SK-N-DZ (cell line): ENCODE measurements around the gene RBM18.

Source experiments
- DNase-seq: peaks from one replicate; pipeline ENCODE4 v3.0.0-alpha.2; 2015; ENCODE audit warnings: low spot score

RBM18 gene

GRCh38 chr9:122204491-122204890 lies 60.1 kb downstream of the RBM18 start:
- DNase-seq, result no peak

DNA sequence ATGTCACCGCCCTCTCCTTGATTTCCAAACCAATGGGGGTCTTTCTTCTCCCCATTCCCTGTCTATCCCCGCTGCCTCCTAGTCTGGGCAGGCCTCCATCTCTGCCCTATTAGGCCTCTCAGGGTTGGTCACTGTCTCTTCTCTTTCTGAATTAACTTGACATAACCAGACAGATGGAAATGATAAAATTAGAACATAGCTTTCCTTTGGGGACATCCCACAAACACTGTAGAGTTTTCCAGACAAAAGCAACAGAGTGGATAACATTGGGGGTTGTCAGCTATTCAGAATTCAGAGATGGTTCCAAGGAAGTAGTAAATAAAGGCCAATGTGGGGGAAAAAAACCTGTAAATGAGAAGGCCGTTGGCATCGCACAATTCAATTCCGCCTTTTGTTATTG lies 60.6 kb downstream of the RBM18 start:
- peak; percentile 82 for DNase-seq

GRCh38 chr9:122202111-122202510 lies 62.5 kb downstream of the RBM18 start:
- no peak for DNase-seq

DNA sequence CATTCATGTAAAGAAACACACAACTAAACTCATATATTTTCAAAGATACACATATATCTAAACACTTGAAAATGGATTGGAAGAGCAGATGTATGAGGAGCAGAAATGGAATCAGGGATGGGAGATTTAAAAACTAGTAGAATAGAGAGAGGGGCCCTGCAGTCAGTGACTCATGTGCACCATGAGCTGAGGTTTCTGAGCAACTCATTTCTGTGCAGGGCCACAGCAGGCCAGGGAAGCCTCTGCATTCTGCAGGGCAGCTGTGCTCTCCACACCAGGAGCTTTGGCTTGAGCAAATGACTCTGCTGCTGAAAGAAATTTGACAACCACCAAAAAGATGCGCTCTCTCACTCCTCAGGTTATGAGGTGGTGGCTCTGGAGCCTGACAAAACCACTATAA lies 63.0 kb downstream of the RBM18 start:
- no peak for DNase-seq

DNA sequence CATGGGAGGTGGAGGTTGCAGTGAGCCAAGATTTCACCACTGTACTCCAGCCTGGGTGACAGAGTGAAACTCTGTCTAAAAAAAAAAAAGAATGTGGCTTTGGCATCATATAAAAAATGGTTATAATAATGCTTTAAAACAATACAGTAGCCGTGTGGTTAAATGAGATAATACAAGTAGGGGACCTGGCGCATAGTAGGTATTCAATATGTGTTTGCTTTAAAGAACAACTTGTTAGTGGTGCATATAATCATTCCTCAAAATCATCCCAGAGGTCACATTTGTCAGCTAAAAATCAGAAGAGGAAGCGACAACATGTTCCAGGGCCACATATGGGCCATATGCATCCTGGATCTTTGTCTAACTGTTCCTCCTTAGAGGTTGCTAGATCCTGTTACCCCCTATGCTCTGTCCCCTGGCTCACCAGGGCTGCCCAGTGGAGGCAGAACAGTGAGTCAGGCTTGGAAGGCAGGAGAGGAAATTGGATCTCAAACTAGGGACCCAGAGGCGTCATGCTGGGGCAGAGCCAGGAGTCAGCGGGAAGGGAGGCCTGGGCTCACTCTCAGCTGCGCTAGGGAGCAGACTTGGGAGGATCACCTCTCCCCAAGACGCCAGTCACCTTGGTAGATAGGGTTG lies 63.6 kb downstream of the RBM18 start:
- no peak for DNase-seq

DNA sequence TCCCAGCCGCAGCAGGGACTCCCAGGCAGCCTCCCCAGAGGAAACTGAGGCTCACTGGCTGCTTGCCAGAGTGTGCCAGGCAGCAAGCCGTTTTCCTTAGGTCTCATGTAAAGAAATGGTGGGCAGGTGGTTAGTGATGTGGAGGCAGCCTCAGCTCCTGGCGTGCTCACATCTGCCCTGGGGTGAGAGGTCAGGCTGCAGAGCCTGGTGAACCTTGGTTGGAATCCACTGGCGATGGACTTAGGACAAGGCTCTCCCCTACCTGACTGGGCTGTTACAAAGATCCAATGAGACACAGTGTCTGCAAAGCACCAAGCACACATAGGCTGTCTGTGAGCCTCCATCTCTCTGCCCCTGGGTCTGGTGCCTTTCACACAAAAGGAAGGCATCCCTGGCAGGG lies 66.8 kb downstream of the RBM18 start:
- DNase-seq, result no peak

GRCh38 chr9:122197426-122197825 lies 67.2 kb downstream of the RBM18 start:
- no peak for DNase-seq

- DNase-seq, result no peak
Measured at GRCh38 chr9:122195875-122196274, 68.8 kb downstream of the RBM18 start.

DNA sequence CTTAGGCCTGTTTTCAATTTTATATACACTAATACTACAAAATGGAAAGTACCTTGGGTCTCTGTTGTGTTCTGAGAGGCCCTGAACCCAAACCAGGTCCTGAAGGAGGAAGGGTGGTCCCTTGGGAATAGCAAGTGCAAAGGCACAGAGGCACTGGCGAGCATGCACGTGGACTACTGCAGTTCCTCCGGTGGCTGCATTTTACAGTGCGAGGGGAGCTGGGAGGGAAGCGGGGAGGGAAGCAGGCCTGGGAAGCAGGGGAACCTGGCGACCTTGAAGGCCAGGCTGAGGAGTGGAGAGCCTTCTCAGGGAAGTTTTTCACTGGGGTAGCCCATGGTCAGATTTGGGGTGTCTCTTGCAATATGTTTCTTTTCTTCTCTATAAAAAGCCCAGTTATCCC lies 71.0 kb downstream of the RBM18 start:
- no peak for DNase-seq

- no peak for DNase-seq
Measured at GRCh38 chr9:122192914-122193525, 71.6 kb downstream of the RBM18 start.

DNA sequence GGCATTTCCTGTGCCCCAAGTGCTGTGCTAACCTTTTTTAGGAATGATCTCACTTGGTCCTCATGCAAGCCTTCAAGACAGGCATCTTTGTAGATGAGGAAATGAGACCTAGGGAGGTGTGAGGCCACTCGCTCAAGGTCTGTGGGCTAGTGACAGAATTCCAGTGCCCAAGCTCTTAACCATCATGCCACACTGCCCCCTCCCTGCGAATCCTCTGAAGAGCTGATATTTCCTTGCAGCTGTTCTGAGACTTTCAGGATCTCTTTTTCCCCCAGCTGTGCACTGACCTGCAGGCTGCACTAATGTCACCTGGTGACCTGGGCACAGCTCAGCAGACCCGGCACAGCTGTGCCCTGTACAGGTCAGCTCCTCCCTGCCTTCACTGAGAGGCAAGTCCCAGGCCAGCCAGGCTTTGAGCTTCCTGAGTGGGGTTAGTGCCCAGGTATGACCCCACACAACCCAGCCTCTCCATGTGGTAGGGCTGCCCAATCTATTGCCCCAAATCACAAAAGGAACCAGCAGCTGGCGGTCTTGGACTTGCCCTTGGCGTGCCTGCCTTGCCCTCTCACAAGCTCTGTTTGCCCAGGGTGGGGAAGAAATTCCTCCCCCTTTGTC lies 72.3 kb downstream of the RBM18 start:
- DNase-seq, result no peak

DNA sequence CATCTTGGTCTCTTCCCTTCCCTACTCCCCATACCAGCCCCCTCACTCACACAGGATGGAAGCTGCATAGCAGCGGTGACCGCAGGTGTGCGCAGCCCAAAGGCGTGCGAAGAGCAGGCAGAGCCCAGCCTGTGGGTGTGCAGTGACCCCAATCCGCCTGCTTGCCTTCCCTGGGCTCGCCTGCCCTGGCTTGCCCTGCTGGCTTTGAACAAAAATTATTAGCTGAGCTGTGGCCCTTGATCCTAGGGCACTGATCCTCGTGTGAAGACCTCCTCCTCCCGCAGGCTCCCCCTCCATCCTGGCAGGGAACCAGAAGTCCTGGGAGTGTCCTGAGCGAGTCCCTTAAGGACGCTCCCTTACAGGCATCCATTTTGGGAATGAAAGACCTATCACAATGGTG lies 73.1 kb downstream of the RBM18 start:
- no peak for DNase-seq

- DNase-seq, result no peak
Measured at GRCh38 chr9:122190597-122191381, 73.9 kb downstream of the RBM18 start.

DNA sequence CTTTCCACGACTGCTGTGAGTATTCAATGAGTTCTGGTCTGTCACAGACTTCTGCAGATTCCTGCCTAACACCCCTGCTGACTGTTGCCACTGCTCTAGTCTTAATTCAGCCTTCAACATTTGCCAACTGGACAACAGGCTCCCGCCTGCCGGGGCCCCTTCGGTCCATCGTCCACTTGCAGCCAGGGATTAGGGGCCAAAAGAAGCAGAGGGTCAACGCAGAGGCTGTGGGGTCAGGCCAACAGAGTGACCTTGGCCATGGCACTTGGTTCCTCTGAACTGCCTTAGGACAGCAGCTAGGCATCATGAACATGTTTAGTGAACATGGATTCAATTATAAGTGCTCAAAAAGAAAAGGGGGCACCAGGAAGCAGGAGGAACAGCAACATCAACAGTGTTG lies 76.3 kb downstream of the RBM18 start:
- no peak for DNase-seq
